RWPE2 (cell line): ENCODE results near the gene CSNK1A1.
A peak's percentile ranks its signal among the peaks of the same experiment; 100 is the strongest.

Experiments
- ATAC-seq: fragments of 200-7000 bp; cut with Tn5 transposase; 3 replicates; pipeline ENCODE4 v1.9.1; 2021; ENCODE audit warnings: low read depth
- DNase-seq: peaks from one replicate; pipeline ENCODE4 v3.0.0-alpha.2; 2020; ENCODE audit warnings: low spot score
- H3K27ac ChIP-seq: fragments of 450-650 bp; 2 replicates; pipeline ENCODE4 v1.5.1; 2017; ENCODE audit warnings: mild to moderate bottlenecking; ENCODE audit not compliant: poor library complexity, severe bottlenecking
- H3K27me3 ChIP-seq: fragments of 250-450 bp; sonication (Bioruptor Pico); 2 replicates; pipeline ENCODE4 v1.5.1; 2021; ENCODE audit warnings: mild to moderate bottlenecking, moderate library complexity; ENCODE audit not compliant: insufficient read depth, poor library complexity, severe bottlenecking
- H3K36me3 ChIP-seq: fragments of 250-450 bp; sonication (Bioruptor Pico); 2 replicates; pipeline ENCODE4 v1.5.1; 2020; ENCODE audit warnings: low read depth, mild to moderate bottlenecking, moderate library complexity
- H3K4me1 ChIP-seq: fragments of 250-450 bp; sonication (Bioruptor Pico); 2 replicates; pipeline ENCODE4 v1.5.1; 2021; ENCODE audit warnings: mild to moderate bottlenecking, moderate library complexity; ENCODE audit not compliant: insufficient read depth, poor library complexity, severe bottlenecking
- H3K4me3 ChIP-seq: fragments of 250-450 bp; sonication (Bioruptor Pico); 2 replicates; pipeline ENCODE4 v1.5.1; 2021; ENCODE audit warnings: mild to moderate bottlenecking, moderate library complexity; ENCODE audit not compliant: severe bottlenecking
- H3K9me3 ChIP-seq: fragments of 250-450 bp; sonication (Bioruptor Pico); 2 replicates; pipeline ENCODE4 v1.5.1; 2021; ENCODE audit warnings: mild to moderate bottlenecking, moderate library complexity; ENCODE audit not compliant: severe bottlenecking
- TF ChIP-seq, protein P1 (sequence below): fragments of 450-650 bp; IDR thresholded peaks from one replicate; pipeline ENCODE4 v1.5.1; 2017; ENCODE audit warnings: mild to moderate bottlenecking, moderate library complexity; ENCODE audit not compliant: poor library complexity, severe bottlenecking

The CSNK1A1 gene

GRCh38 chr5:149490599-149491485 is 60.4 kb downstream of the CSNK1A1 start:
- peak overlapping the region; percentile 98 for H3K27ac ChIP-seq
- peaks cover 24% of the 10 kb centered on the region for H3K36me3 ChIP-seq
- H3K27me3 ChIP-seq: no peaks in the 10 kb centered on the region
- TF ChIP-seq, protein P1, sequence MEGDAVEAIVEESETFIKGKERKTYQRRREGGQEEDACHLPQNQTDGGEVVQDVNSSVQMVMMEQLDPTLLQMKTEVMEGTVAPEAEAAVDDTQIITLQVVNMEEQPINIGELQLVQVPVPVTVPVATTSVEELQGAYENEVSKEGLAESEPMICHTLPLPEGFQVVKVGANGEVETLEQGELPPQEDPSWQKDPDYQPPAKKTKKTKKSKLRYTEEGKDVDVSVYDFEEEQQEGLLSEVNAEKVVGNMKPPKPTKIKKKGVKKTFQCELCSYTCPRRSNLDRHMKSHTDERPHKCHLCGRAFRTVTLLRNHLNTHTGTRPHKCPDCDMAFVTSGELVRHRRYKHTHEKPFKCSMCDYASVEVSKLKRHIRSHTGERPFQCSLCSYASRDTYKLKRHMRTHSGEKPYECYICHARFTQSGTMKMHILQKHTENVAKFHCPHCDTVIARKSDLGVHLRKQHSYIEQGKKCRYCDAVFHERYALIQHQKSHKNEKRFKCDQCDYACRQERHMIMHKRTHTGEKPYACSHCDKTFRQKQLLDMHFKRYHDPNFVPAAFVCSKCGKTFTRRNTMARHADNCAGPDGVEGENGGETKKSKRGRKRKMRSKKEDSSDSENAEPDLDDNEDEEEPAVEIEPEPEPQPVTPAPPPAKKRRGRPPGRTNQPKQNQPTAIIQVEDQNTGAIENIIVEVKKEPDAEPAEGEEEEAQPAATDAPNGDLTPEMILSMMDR: no peak
- no peak overlapping the region for H3K4me3 ChIP-seq
- DNase-seq: no peak
- no peaks in the 10 kb centered on the region for H3K9me3 ChIP-seq
- H3K4me1 ChIP-seq: peaks cover 37% of the 10 kb centered on the region
- no peak for ATAC-seq

DNA sequence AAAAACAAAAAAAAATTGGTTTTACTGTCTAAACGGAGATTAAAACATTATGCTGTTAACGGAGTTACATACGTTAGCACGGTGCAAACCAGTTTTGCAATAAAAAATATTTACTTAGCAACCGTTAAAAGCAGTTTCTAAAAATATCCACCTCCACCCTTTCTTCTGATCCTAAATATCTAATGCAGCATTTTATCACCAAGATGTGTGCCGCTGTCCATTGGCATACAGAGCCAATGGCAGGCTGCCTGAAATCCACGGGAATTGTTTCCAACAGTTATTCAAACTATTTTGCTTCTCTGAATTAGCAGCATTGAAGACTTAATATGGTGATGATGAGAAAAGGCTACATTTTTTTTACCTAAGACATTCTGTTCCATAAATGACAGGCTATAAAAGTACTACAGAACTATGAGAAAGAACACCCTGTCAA is 61.6 kb downstream of the CSNK1A1 start:
- no peaks in the 10 kb centered on the region for H3K27me3 ChIP-seq
- peaks cover 48% of the 10 kb centered on the region for H3K4me1 ChIP-seq
- H3K36me3 ChIP-seq: peaks cover 12% of the 10 kb centered on the region
- H3K9me3 ChIP-seq: no peaks in the 10 kb centered on the region
- TF ChIP-seq, protein P1: no peak
- ATAC-seq: no peak
- no peak overlapping the region for H3K4me3 ChIP-seq
- DNase-seq: no peak
- peak overlapping the region; percentile 98 for H3K27ac ChIP-seq

- ATAC-seq: no peak
- Histone ChIP-seq H3K36me3 (peaks cover 3% of the 10 kb centered on the region), H3K27me3 (no peaks in the 10 kb centered on the region), H3K4me1 (peaks cover 51% of the 10 kb centered on the region), H3K9me3 (no peaks in the 10 kb centered on the region), H3K4me3 (no peak overlapping the region), H3K27ac (peak overlapping the region; percentile 98)
- no peak for DNase-seq
- TF ChIP-seq, protein P1: no peak
Observed at GRCh38 chr5:149488645-149489306, 62.5 kb downstream of the CSNK1A1 start.

DNA sequence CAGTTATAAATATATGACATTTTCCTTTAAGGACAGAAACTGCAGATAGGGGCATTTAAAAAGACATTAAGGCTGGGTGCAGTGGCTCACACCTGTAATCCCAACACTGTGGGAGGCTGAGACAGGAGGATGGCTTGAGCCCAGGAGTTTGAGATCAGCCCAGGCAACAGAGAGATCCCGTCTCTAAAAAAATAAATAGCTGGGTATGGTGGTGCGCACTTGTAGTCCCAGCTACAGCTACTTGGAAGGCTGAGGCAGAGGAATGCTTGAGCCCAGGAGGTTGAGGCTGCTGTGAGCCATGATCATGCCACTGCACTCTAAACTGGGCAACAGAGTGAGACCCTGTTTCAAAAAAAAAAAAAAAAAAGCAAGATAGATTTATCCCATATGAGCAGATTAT is 63.6 kb downstream of the CSNK1A1 start:
- TF ChIP-seq, protein P1: no peak
- DNase-seq: no peak
- Histone ChIP-seq H3K36me3 (no peaks in the 10 kb centered on the region), H3K4me3 (no peak overlapping the region), H3K4me1 (peaks cover 52% of the 10 kb centered on the region), H3K27ac (peak overlapping the region; percentile 98), H3K27me3 (no peaks in the 10 kb centered on the region), H3K9me3 (no peaks in the 10 kb centered on the region)
- ATAC-seq: no peak
